Effector memory CD4-positive, alpha-beta T cell (primary cell): ENCODE results near the gene HYI.

Experiments used
- DNase-seq, 3 donors: peaks; one replicate each; pipeline ENCODE4 v3.0.0-alpha.2; 2020
- H3K27ac ChIP-seq: 2 replicates; pipeline ENCODE4 v1.7.0; 2013; ENCODE audit warnings: mild to moderate bottlenecking, low read length, moderate library complexity; ENCODE audit not compliant: insufficient read depth, poor library complexity, severe bottlenecking
- H3K27me3 ChIP-seq: replicated peaks from 2 replicates; pipeline ENCODE4 v1.7.0; 2013; ENCODE audit warnings: mild to moderate bottlenecking, low read length; ENCODE audit not compliant: insufficient read depth, control insufficient read depth, poor library complexity, severe bottlenecking
- H3K36me3 ChIP-seq: 2 replicates; pipeline ENCODE4 v1.7.0; 2013; ENCODE audit warnings: mild to moderate bottlenecking, low read length, moderate library complexity; ENCODE audit not compliant: control insufficient read depth, insufficient read depth
- H3K4me1 ChIP-seq: 2 replicates; pipeline ENCODE4 v1.7.0; 2013; ENCODE audit warnings: low read length, mild to moderate bottlenecking; ENCODE audit not compliant: control insufficient read depth, insufficient read depth, poor library complexity, severe bottlenecking
- H3K4me3 ChIP-seq: 2 replicates; pipeline ENCODE4 v1.7.0; 2013; ENCODE audit warnings: low read length, low read depth, mild to moderate bottlenecking; ENCODE audit not compliant: insufficient read depth, poor library complexity, severe bottlenecking
- H3K9me3 ChIP-seq: 2 replicates; pipeline ENCODE4 v1.7.0; 2013; ENCODE audit warnings: mild to moderate bottlenecking, low read length, moderate library complexity; ENCODE audit not compliant: control insufficient read depth

HYI gene

DNA sequence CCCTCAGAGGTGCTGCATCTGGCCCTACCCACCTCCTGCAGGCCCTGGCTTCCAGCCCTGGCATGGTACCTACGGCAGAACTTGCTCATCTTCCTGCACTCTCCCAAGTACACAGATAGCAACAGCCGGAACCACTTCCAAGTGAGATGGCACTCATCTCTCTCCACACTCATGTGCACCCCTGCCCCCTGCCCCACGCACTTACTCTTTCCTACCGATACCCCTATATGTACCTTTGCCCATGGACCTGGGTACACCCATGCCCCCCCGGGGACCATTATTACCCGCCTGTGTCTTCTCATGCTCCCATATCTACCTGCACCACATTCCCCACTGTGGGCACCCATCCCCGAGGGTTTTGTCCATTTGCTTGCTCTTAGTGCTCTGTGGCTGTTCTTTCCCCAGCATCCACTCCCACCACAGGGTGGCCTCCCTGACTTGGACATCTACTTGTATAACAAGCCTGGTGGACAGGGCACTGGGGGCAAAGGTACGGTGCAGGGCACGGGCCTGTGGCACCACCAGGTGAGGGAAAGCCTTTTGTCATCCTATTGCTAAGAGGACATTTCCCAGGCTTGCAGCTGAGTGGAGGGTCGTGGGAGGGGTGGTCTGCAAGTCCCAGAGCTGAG, 14.7 kb downstream of the HYI start:
- DNase-seq: no peak
- Histone ChIP-seq H3K4me3 (no peak overlapping the region), H3K36me3 (peaks cover 60% of the 10 kb centered on the region), H3K4me1 (no peaks in the 10 kb centered on the region), H3K9me3 (no peaks in the 10 kb centered on the region), H3K27me3 (no peaks in the 10 kb centered on the region), H3K27ac (no peak overlapping the region)

DNA sequence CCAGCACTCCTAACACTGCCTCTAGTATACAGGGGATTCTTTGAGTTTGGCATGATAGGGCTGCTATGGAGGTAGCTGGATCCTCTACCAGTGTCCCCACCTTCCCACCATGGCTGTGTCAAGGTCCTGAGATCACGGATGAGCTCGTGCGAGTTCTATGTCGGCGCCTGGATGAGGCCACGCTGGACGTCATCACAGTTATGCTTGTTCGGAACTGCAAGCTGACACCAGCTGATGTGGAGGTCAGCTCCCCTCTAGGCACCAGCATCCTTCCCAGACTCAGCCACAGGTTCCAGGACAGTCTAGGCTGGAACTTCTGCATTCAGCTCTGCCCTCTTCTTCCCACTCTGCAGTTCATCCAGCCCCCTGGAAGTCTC, 15.2 kb downstream of the HYI start:
- Histone ChIP-seq H3K36me3 (peaks cover 60% of the 10 kb centered on the region), H3K4me3 (no peak overlapping the region), H3K4me1 (no peaks in the 10 kb centered on the region), H3K27ac (no peak overlapping the region), H3K9me3 (no peaks in the 10 kb centered on the region), H3K27me3 (no peaks in the 10 kb centered on the region)
- DNase-seq: no peak

DNA sequence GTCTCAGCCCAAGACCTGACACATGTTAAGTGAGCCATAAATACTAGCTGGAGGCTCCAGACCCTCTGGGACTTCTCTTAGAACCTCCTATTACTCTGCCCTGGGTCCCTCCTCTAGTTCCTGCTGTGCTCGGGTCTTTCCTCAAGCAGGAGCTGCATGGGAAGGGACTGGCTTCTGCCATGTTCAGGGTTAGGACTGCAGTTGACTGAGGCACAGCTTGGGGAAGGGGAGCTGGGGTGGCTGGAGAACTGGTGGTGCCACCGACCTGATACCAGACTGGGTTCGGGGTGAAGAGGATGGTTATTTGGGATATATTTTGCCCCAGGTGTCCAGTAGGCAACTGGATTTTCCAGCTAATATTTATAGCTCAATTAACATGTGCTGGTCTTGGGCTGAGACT, 15.7 kb downstream of the HYI start:
- no peak overlapping the region for H3K4me3 ChIP-seq
- no peak overlapping the region for H3K27ac ChIP-seq
- H3K27me3 ChIP-seq: no peaks in the 10 kb centered on the region
- H3K4me1 ChIP-seq: no peaks in the 10 kb centered on the region
- DNase-seq: no peak
- H3K9me3 ChIP-seq: no peaks in the 10 kb centered on the region
- peaks cover 57% of the 10 kb centered on the region for H3K36me3 ChIP-seq

DNA sequence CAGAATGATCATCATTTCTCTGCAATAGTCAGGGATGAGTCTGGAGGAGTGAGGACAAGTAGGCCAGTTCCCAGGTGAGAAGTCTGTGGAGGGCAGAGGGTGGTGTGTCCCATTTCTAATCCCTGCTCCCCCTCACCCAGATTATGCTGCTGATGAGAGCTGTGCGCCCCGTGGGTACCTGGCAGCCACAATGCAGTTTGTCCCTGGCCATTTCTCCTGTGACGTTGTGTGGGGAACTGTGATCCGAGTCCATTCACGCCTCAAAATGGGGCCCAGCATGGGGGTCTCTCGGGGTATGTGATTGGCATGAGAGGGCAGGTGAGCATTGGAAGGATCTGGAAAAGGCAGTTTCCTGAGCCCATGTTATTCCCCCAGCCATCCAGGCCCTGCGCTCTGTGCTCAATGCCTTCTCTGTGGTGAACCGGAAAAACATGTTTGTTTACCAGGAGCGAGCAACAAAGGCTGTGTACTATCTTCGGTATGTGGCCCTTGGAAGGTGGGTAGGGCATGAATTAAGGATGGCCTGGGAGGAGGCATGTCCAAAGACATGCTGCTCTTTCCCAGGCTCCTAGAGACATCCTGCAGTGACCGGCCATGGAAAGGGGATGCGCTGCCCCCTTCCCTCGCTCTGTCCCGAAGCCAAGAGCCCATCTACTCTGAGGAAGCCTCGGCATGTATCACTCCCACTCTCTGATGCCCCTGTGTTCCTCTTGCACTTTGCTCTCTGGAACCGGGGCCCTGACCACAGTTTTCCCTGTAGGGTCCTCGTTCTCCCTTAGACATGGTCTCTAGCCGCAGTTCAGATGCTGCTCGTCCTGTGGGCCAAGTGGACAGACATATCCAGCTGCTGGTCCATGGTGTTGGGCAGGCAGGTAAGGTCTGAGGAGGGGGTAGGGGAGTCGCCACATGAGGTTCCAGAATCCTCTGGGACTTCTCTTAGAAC, 16.4 kb downstream of the HYI start:
- peaks cover 57% of the 10 kb centered on the region for H3K36me3 ChIP-seq
- no peaks in the 10 kb centered on the region for H3K4me1 ChIP-seq
- no peak overlapping the region for H3K27ac ChIP-seq
- no peak for DNase-seq
- H3K9me3 ChIP-seq: no peaks in the 10 kb centered on the region
- H3K4me3 ChIP-seq: no peak overlapping the region
- H3K27me3 ChIP-seq: no peaks in the 10 kb centered on the region

DNA sequence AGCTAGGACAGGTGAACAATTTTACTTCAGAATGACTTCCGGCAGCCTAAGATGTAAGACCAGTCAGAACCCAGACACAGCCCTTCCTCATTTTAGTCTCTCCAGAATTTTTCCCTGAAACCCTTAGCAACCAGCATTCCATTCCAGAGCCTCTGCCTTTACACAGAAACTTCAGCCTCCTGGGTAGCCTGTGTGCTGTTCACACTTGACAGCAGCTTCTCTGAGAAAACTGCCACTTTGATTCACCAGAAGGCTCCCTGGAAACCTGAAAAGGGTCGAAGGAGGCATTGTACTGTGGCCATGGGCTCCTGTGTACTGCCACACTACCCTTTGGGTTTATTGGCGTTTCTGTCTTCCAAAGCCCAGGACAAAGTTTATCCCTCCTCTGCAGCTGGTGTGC, 17.4 kb downstream of the HYI start:
- H3K9me3 ChIP-seq: no peaks in the 10 kb centered on the region
- no peak for DNase-seq
- H3K4me1 ChIP-seq: no peaks in the 10 kb centered on the region
- peaks cover 60% of the 10 kb centered on the region for H3K36me3 ChIP-seq
- no peak overlapping the region for H3K27ac ChIP-seq
- H3K27me3 ChIP-seq: no peaks in the 10 kb centered on the region
- H3K4me3 ChIP-seq: no peak overlapping the region

DNA sequence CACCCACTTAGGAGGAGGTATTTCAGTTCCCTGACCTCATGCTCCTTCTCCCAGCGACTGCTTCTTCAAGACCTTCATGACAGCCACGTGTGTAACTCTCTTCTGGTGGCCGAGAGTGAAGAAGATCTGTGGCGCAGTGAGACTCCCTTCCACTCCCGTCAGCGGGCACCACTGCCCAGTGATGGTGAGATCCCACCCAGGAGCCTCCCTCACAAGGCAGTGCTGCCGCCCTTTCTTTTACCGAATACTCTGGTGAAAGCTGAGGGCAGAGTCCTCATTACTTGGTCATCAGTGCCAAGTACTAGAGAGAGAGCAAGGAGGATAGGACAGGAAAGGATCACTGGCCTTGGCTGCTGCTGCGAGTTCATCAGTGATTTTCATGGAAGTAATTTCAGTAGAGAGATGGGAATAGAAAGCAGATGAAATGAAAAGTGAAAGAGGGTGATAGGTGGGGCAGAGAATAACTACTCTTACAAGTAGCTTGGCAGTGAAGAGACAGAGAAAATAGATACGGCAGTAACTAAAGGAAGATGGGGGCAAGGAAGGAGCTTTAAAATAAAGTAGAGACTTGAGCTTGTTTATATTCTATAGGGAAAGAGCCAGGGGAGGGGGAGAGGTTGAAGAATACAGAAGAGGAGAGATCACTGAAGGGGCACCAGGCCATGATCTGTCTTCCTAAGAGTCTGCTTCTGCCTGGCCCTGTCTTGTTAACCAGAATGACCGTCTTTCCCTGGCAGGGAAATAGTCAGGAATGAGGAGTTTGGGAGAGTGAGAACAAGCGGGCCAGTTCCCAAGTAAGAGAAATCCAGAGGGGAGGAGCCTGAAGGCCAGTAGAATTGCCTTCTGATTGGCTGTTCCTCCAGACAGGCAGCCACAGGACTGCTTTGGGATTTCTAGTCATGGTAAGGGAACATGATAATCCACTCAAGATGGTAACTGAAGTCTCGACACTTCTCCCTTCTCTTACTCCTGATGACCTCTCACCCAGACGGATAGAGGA, 18.3 kb downstream of the HYI start:
- Histone ChIP-seq H3K27me3 (no peaks in the 10 kb centered on the region), H3K36me3 (peaks cover 64% of the 10 kb centered on the region), H3K4me1 (no peaks in the 10 kb centered on the region), H3K9me3 (no peaks in the 10 kb centered on the region), H3K4me3 (no peak overlapping the region), H3K27ac (peak overlapping the region; percentile 15)
- no peak for DNase-seq

DNA sequence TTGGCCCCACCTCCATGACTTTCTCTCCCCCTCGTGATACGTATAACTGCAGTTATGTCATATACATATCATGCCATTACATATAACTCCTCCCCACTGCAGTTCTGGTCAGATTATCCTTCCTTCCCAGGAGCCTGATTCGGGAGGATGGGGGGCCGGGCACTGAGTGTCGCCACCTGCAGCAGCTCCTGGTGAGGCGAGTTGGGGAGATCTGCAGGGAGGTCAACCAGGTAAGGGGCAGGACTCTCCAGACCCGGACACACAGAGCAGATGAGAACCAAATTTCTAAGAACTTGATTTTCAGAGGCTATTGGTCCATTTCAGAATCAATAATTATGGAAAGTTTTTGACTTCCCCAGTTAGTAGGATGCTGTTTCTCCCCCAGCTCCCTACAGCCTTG, 19.5 kb downstream of the HYI start:
- Histone ChIP-seq H3K27me3 (no peaks in the 10 kb centered on the region), H3K36me3 (peaks cover 67% of the 10 kb centered on the region), H3K9me3 (no peaks in the 10 kb centered on the region), H3K4me1 (no peaks in the 10 kb centered on the region), H3K4me3 (no peak overlapping the region), H3K27ac (no peak overlapping the region)
- DNase-seq: no peak

DNA sequence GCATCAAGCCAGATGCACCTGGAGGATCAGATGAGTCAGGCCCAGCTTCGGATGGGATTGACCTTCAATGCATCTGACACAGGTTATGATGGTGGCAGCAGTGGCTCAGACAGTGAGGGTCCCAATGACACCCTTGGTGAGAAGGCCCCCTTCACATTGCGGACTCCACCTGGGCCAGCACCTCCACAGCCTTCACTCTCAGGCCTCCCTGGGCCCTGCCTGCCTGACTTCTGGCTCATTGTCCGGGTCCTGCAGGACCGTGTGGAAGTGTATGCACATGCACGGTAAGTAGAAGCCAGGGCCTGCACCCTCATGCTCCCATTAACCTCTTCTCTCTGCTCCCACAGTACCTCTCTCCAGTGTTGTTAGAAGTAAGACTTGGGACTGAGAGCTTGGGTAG, 20.8 kb downstream of the HYI start:
- H3K36me3 ChIP-seq: peaks cover 67% of the 10 kb centered on the region
- H3K27me3 ChIP-seq: no peaks in the 10 kb centered on the region

DNA sequence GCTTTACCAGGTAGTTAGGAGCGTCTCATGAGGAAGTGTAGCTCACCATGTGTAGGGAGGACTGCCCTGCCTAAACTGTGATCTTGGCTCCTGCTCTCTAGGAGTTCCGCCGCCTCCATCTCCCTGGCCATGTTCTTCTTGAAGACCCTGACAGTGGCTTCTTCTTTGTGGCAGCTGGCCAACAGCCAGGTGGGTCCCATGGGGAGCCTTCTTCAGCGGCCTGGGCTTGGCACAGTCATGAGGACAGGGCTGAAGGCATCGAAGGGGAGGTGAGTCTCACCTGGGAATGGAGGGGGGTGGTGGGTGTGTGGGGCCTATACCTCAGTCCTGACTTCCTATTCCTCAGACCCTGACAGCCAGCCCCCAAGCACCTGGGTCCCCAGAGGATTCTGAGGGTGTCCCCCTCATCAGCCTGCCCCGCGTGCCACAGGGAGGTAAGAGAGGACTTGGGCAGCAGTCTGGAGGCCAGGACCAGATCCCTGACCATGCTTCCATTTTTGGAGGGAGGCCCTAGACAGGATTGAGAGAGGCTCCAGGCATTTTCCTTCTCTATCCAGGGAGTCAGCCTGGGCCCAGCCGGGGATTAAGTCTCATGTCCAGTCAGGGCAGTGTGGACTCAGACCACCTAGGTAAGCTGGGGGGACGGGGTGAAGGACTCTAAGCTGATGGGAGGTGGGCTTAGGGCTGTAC, 21.4 kb downstream of the HYI start:
- no peak for DNase-seq
- no peak overlapping the region for H3K4me3 ChIP-seq
- no peaks in the 10 kb centered on the region for H3K4me1 ChIP-seq
- H3K9me3 ChIP-seq: no peaks in the 10 kb centered on the region
- H3K27me3 ChIP-seq: no peaks in the 10 kb centered on the region
- H3K27ac ChIP-seq: no peak overlapping the region
- peaks cover 68% of the 10 kb centered on the region for H3K36me3 ChIP-seq

More for the DNA sequence above, 20.8 kb downstream of the HYI start:
- DNase-seq: no peak
- H3K4me1 ChIP-seq: no peaks in the 10 kb centered on the region
- no peaks in the 10 kb centered on the region for H3K9me3 ChIP-seq
- H3K27ac ChIP-seq: no peak overlapping the region
- no peak overlapping the region for H3K4me3 ChIP-seq
